H9 (cell line): ENCODE measurements around the gene URI1. TPM values are rescaled to one million over a fixed set of nuclear protein-coding genes. Genes with fewer than 3 reads are reported as not detected.

Experiments used
- DNase-seq: peaks from one replicate; pipeline ENCODE4 v3.0.0-alpha.2; 2017
- H2AFZ ChIP-seq: one replicate; pipeline ENCODE4 v1.6.1; 2013; ENCODE audit warnings: mild to moderate bottlenecking, low read length, control low read depth, moderate library complexity
- H2AK5ac ChIP-seq: 2 replicates; pipeline ENCODE4 v1.6.1; 2013; ENCODE audit warnings: low read length, control low read depth, mixed read lengths; ENCODE audit not compliant: insufficient read length
- H2BK120ac ChIP-seq: one replicate; pipeline ENCODE4 v1.6.1; 2013; ENCODE audit warnings: low read depth, mild to moderate bottlenecking, low read length, control low read depth, inconsistent platforms; ENCODE audit not compliant: poor library complexity, severe bottlenecking
- H2BK12ac ChIP-seq: 2 replicates; pipeline ENCODE4 v1.6.1; 2013; ENCODE audit warnings: low read length, control low read depth, mixed read lengths, low read depth; ENCODE audit not compliant: insufficient read length
- H2BK15ac ChIP-seq: 2 replicates; pipeline ENCODE4 v1.6.1; 2013; ENCODE audit warnings: low read depth, low read length, control low read depth
- H2BK20ac ChIP-seq: one replicate; pipeline ENCODE4 v1.6.1; 2013; ENCODE audit warnings: low read depth, mild to moderate bottlenecking, low read length, control low read depth, inconsistent platforms; ENCODE audit not compliant: poor library complexity, severe bottlenecking
- H2BK5ac ChIP-seq: 2 replicates; pipeline ENCODE4 v1.6.1; 2013; ENCODE audit warnings: low read length, control low read depth, mixed read lengths; ENCODE audit not compliant: insufficient read length
- H3K14ac ChIP-seq: 2 replicates; pipeline ENCODE4 v1.6.1; 2013; ENCODE audit warnings: low read length, control low read depth; ENCODE audit not compliant: insufficient read depth
- H3K18ac ChIP-seq: 2 replicates; pipeline ENCODE4 v1.6.1; 2013; ENCODE audit warnings: low read depth, mild to moderate bottlenecking, mixed read lengths, low read length, control low read depth; ENCODE audit not compliant: insufficient read length
- H3K23ac ChIP-seq: 2 replicates; pipeline ENCODE4 v1.6.1; 2013; ENCODE audit warnings: low read length, control low read depth, mixed read lengths, low read depth; ENCODE audit not compliant: insufficient read length
- H3K23me2 ChIP-seq: 2 replicates; pipeline ENCODE4 v1.6.1; 2013; ENCODE audit warnings: low read depth, mild to moderate bottlenecking, mixed read lengths, low read length, control low read depth; ENCODE audit not compliant: insufficient read length, poor library complexity, severe bottlenecking
- H3K27ac ChIP-seq: 2 replicates; pipeline ENCODE4 v1.5.1; 2013; ENCODE audit warnings: low read length, control low read depth, mixed read lengths, low read depth; ENCODE audit not compliant: insufficient read length
- H3K27me3 ChIP-seq: 2 replicates; pipeline ENCODE4 v1.6.1; 2013; ENCODE audit warnings: low read length, control low read depth, inconsistent platforms; ENCODE audit not compliant: insufficient read depth
- H3K4ac ChIP-seq: 2 replicates; pipeline ENCODE4 v1.6.1; 2013; ENCODE audit warnings: low read depth, mild to moderate bottlenecking, control low read depth, inconsistent platforms, low read length, moderate library complexity
- H3K4me1 ChIP-seq: 2 replicates; pipeline ENCODE4 v1.6.1; 2013; ENCODE audit warnings: low read length, control low read depth, inconsistent platforms; ENCODE audit not compliant: insufficient read depth
- H3K4me2 ChIP-seq: 2 replicates; pipeline ENCODE4 v1.6.1; 2013; ENCODE audit warnings: low read length, control low read depth, mixed read lengths; ENCODE audit not compliant: insufficient read length, insufficient read depth
- H3K56ac ChIP-seq: 2 replicates; pipeline ENCODE4 v1.6.1; 2013; ENCODE audit warnings: low read depth, mild to moderate bottlenecking, mixed read lengths, low read length, control low read depth; ENCODE audit not compliant: insufficient read length
- H3K79me1 ChIP-seq: 2 replicates; pipeline ENCODE4 v1.6.1; 2013; ENCODE audit warnings: low read depth, mild to moderate bottlenecking, moderate library complexity, low read length, control low read depth, inconsistent platforms; ENCODE audit not compliant: insufficient read depth, poor library complexity, severe bottlenecking
- H3K79me2 ChIP-seq: 2 replicates; pipeline ENCODE4 v1.6.1; 2013; ENCODE audit warnings: low read length, control low read depth, inconsistent platforms; ENCODE audit not compliant: insufficient read depth
- H3K9ac ChIP-seq: 2 replicates; pipeline ENCODE4 v1.6.1; 2013; ENCODE audit warnings: low read length, control low read depth, mixed read lengths; ENCODE audit not compliant: insufficient read length; ENCODE audit errors: extremely low read depth
- H3K9me3 ChIP-seq: one replicate; pipeline ENCODE4 v1.6.1; 2013; ENCODE audit warnings: low read depth, low read length, inconsistent platforms; ENCODE audit not compliant: control insufficient read depth
- H3T11ph ChIP-seq: one replicate; pipeline ENCODE4 v1.6.1; 2013; ENCODE audit warnings: mild to moderate bottlenecking, low read length, control low read depth, inconsistent platforms
- H4K20me1 ChIP-seq: one replicate; pipeline ENCODE4 v1.6.1; 2013; ENCODE audit not compliant: control insufficient read depth, insufficient read length, insufficient read depth
- H4K5ac ChIP-seq: 2 replicates; pipeline ENCODE4 v1.6.1; 2013; ENCODE audit warnings: low read depth, mild to moderate bottlenecking, mixed read lengths, low read length, control low read depth; ENCODE audit not compliant: insufficient read length
- H4K8ac ChIP-seq: replicated peaks from 2 replicates; pipeline ENCODE4 v1.6.1; 2013; ENCODE audit warnings: low read length, control low read depth, mixed read lengths, low read depth; ENCODE audit not compliant: insufficient read length
- H4K91ac ChIP-seq: 2 replicates; pipeline ENCODE4 v1.6.1; 2013; ENCODE audit warnings: low read depth, mild to moderate bottlenecking, moderate library complexity, mixed read lengths, low read length, control low read depth; ENCODE audit not compliant: insufficient read length
- H3K27ac Mint-ChIP-seq, 3 experiments: 2 replicates in 2 of 3; 3 replicates in 1 of 3; pipeline ENCODE4 v1.8.0; 2020 to 2021; ENCODE audit warnings: mixed read lengths in 3 of 3, mild to moderate bottlenecking in 1 of 3, moderate library complexity in 1 of 3
- H3K27me3 Mint-ChIP-seq: 2 replicates; pipeline ENCODE4 v1.8.0; 2021; ENCODE audit warnings: low read depth, mild to moderate bottlenecking, moderate library complexity, mixed read lengths
- H3K36me3 Mint-ChIP-seq, 3 experiments: 2 replicates in 2 of 3; 3 replicates in 1 of 3; pipeline ENCODE4 v1.8.0; 2020 to 2021; ENCODE audit warnings: low read depth in 3 of 3, mixed read lengths in 3 of 3; ENCODE audit not compliant: insufficient read depth in 1 of 3
- H3K4me1 Mint-ChIP-seq, 2 experiments: 2 replicates each; pipeline ENCODE4 v1.8.0; 2020; ENCODE audit warnings: mixed read lengths in 2 of 2
- H3K4me3 Mint-ChIP-seq, 2 experiments: 2 replicates in 1 of 2; 3 replicates in 1 of 2; pipeline ENCODE4 v1.8.0; 2020 to 2021; ENCODE audit warnings: mild to moderate bottlenecking in 2 of 2, mixed read lengths in 2 of 2, moderate library complexity in 1 of 2
- H3K9me3 Mint-ChIP-seq, 2 experiments: 2 replicates in 1 of 2; 3 replicates in 1 of 2; pipeline ENCODE4 v1.8.0; 2020; ENCODE audit warnings: mild to moderate bottlenecking in 2 of 2, mixed read lengths in 2 of 2, moderate library complexity in 1 of 2
- WGBS: extraction: QIAGEN DNeasy Blood & Tissue Kit; methylation state at CpG from one replicate; pipeline ENCODE4 v1.1.7; 2013; ENCODE audit warnings: missing lambda C conversion rate, low lambda C conversion rate, mixed read lengths; ENCODE audit not compliant: insufficient read length; ENCODE audit errors: extremely low coverage; 5-methylcytosine and 5-hydroxymethylcytosine counted together
- total RNA-seq: library from RNA; stranded (reverse); gene quantifications from 2 replicates; pipeline ENCODE4 v1.2.1, GENCODE V29; 2021
- TF ChIP-seq, protein P1 (sequence below): fragments of 200-600 bp; sonication (generic); conservative IDR thresholded peaks from 3 replicates; pipeline ENCODE4 v1.8.0; 2021; ENCODE audit warnings: antibody characterized with exemption, mild to moderate bottlenecking

URI1 gene
- total RNA-seq, 1 experiment from 2014 or later: 54.3 TPM

DNA sequence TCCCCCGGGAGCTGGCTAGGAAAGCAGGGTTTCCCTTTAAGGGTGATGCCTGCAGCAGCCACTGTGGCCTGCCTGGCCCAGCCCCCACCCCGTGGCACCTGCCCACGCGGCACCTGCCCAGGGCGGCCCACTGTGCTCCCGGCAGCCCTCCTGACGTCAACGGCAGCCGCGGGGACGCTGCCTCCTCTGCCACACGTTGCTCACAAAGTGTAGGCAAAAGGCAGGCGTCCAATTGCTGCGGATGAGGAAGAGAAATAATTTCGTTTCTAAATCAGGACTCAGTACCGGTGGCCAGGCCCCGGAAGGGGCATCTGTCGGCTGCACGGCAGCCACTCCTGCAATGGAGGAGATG is 122.3 kb downstream of the URI1 start:
- Histone ChIP-seq H3K23ac (no peak overlapping the region), H3K9me3 (no peaks in the 10 kb centered on the region), H3K27me3 (no peaks in the 10 kb centered on the region), H3K23me2 (no peaks in the 10 kb centered on the region), H2BK15ac (no peak overlapping the region), H3K27ac (no peak overlapping the region), H3K14ac (no peak overlapping the region), H3K4me2 (no peak overlapping the region), H2BK120ac (no peak overlapping the region), H3K18ac (no peak overlapping the region), H4K20me1 (no peaks in the 10 kb centered on the region), H2AK5ac (no peak overlapping the region), H3K79me2 (no peaks in the 10 kb centered on the region), H4K5ac (no peak overlapping the region), H3K4me1 (no peaks in the 10 kb centered on the region), H3K56ac (no peak overlapping the region), H4K8ac (no peak overlapping the region), H4K91ac (no peak overlapping the region), H3K79me1 (no peaks in the 10 kb centered on the region), H3K4ac (no peak overlapping the region), H2AFZ (no peak overlapping the region), H2BK20ac (no peak overlapping the region), H2BK5ac (no peak overlapping the region), H3K9ac (no peak overlapping the region), H2BK12ac (no peak overlapping the region), H3T11ph (no peak overlapping the region)
- TF ChIP-seq, protein P1, sequence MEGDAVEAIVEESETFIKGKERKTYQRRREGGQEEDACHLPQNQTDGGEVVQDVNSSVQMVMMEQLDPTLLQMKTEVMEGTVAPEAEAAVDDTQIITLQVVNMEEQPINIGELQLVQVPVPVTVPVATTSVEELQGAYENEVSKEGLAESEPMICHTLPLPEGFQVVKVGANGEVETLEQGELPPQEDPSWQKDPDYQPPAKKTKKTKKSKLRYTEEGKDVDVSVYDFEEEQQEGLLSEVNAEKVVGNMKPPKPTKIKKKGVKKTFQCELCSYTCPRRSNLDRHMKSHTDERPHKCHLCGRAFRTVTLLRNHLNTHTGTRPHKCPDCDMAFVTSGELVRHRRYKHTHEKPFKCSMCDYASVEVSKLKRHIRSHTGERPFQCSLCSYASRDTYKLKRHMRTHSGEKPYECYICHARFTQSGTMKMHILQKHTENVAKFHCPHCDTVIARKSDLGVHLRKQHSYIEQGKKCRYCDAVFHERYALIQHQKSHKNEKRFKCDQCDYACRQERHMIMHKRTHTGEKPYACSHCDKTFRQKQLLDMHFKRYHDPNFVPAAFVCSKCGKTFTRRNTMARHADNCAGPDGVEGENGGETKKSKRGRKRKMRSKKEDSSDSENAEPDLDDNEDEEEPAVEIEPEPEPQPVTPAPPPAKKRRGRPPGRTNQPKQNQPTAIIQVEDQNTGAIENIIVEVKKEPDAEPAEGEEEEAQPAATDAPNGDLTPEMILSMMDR: no peak
- no peak overlapping the region for H3K4me3 Mint-ChIP-seq
- H3K9me3 Mint-ChIP-seq: no peaks in the 10 kb centered on the region; a peak in 1 of 5 replicates
- H3K4me1 Mint-ChIP-seq: peaks cover under 1 to 3% of the 10 kb centered on the region in 2 experiments; a peak in 1 of 4 replicates
- H3K27ac Mint-ChIP-seq: no peak overlapping the region
- no peak for DNase-seq
- H3K36me3 Mint-ChIP-seq: no peaks in the 10 kb centered on the region; a peak in 1 of 7 replicates
- WGBS: no CpG with 5 or more reads among the region's 19 CpGs
- H3K27me3 Mint-ChIP-seq: peaks cover 2% of the 10 kb centered on the region
